HG03196 (cell line): Measurements from ENCODE around the gene BBX.

Experiments
- ATAC-seq: cut with Tn5 transposase; IDR thresholded peaks from one replicate; pipeline ENCODE4 v1.9.1; 2021; ENCODE audit not compliant: unreplicated experiment

The BBX gene

GRCh38 chr3:107737914-107738313 lies 215.2 kb downstream of the BBX start:
- no peak for ATAC-seq

- no peak for ATAC-seq
These were observed 215.9 kb downstream of the BBX start for GRCh38 chr3:107738486-107739183.

- no peak for ATAC-seq
These were observed 216.5 kb downstream of the BBX start for GRCh38 chr3:107739227-107739626.

- ATAC-seq = no peak
These were observed 218.5 kb downstream of the BBX start for GRCh38 chr3:107740992-107741896.

- ATAC-seq = no peak
These were observed 222.6 kb downstream of the BBX start for GRCh38 chr3:107745354-107745753.

GRCh38 chr3:107752202-107752990 lies 229.6 kb downstream of the BBX start:
- ATAC-seq = no peak

GRCh38 chr3:107753494-107753893 lies 230.7 kb downstream of the BBX start:
- no peak for ATAC-seq

GRCh38 chr3:107753976-107754375 lies 231.2 kb downstream of the BBX start:
- ATAC-seq = no peak

GRCh38 chr3:107756649-107757048 lies 233.9 kb downstream of the BBX start:
- no peak for ATAC-seq

- no peak for ATAC-seq
These were observed 234.4 kb downstream of the BBX start for GRCh38 chr3:107757140-107757539.

- ATAC-seq = no peak
These were observed 237.4 kb downstream of the BBX start for GRCh38 chr3:107760144-107760543.

- ATAC-seq = no peak
These were observed 238.6 kb downstream of the BBX start for GRCh38 chr3:107761391-107761790.

GRCh38 chr3:107765524-107765923 lies 242.8 kb downstream of the BBX start:
- ATAC-seq = no peak

GRCh38 chr3:107767897-107768605 lies 245.3 kb downstream of the BBX start:
- no peak for ATAC-seq

- no peak for ATAC-seq
These were observed 247.1 kb downstream of the BBX start for GRCh38 chr3:107769882-107770281.

- no peak for ATAC-seq
These were observed 249.3 kb downstream of the BBX start for GRCh38 chr3:107772016-107772415.

- no peak for ATAC-seq
These were observed 253.2 kb downstream of the BBX start for GRCh38 chr3:107775974-107776373.

GRCh38 chr3:107781253-107781652 lies 258.5 kb downstream of the BBX start:
- ATAC-seq = no peak

GRCh38 chr3:107782054-107782453 lies 259.3 kb downstream of the BBX start:
- ATAC-seq = no peak

- no peak for ATAC-seq
These were observed 267.9 kb downstream of the BBX start for GRCh38 chr3:107790612-107791011.

GRCh38 chr3:107791027-107791426 lies 268.3 kb downstream of the BBX start:
- ATAC-seq = no peak
